Measurements from ENCODE around the gene ADAM10. TPM values are rescaled to one million over a fixed set of nuclear protein-coding genes. Genes with fewer than 3 reads are reported as not detected.

ADAM10 gene
- total RNA-seq, 2 experiments from 2014 or later: 133 to 135 TPM

GRCh38 chr15:58584789-58585461 lies 164.6 kb downstream of the ADAM10 start:
- ChIA-PET CTCF (interaction anchor here (1.0 to 2.5 kb wide), 5 partner anchors 10 to 357 kb away, joined by 3 to 12 read pairs (median 4); no protein-coding TSS in a partner anchor), POLR2A (interaction anchor here (0.9 kb wide), 1 partner anchor 14 kb away, joined by 3 read pairs; no protein-coding TSS in a partner anchor)
- peaks cover 15% of the 10 kb centered on the region for H3K4me1 Mint-ChIP-seq (ENCODE audit: low read depth)
- peaks cover 4% of the 10 kb centered on the region for H3K36me3 Mint-ChIP-seq (ENCODE audit: low read depth)
- H3K27me3 Mint-ChIP-seq (ENCODE audit: low read depth): peaks cover 4% of the 10 kb centered on the region
- peak overlapping the region; percentile 53 for H3K27ac Mint-ChIP-seq
- peaks cover 19% of the 10 kb centered on the region for H3K9me3 Mint-ChIP-seq (ENCODE audit: insufficient read depth)
- no peak overlapping the region for H3K4me3 Mint-ChIP-seq
- ATAC-seq (no peak), DNase-seq (no peak)

DNA sequence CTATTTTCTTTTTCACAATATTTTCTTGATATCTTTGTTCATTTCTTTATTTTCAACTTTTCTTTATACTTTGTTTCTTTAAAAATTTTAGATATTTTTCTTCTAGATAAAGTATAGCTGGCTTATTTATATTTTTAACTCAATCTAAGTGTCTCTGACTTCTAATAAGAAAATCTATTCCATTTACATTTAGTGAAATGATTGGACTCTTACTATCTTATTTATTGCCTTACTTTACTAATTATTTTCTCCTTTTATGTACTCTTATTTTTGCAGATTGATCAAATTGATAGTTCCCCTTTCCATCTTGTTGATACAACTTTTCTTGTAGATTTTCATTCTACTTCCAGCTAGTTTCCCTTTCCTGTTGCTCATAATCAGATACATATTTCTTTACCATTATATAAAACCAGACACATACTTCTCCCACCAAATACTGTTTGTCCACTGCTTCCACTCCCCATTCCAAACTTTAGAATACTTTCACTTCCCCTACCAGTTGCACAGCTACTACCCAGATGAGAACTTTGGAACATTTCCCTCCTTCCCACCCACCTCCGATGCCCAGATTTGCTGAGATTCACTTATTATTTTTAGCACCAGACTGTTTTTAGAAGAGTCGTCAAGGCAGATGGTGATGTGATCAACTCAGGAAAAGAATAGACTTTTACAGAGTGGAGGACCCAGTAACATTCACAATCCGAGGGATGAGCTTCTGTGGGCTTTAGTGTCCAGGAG lies 166.2 kb downstream of the ADAM10 start:
- H3K27ac Mint-ChIP-seq: no peak overlapping the region
- no peak for DNase-seq
- ChIA-PET POLR2A (interaction anchor here (1.6 kb wide), 1 partner anchor 10 kb away, joined by 4 read pairs; no protein-coding TSS in a partner anchor), CTCF (interaction anchor here (1.4 to 2.1 kb wide), 2 partner anchors 14 to 314 kb away, joined by 3 to 7 read pairs; no protein-coding TSS in a partner anchor)
- peaks cover 15% of the 10 kb centered on the region for H3K4me1 Mint-ChIP-seq (ENCODE audit: low read depth)
- peaks cover 4% of the 10 kb centered on the region for H3K27me3 Mint-ChIP-seq (ENCODE audit: low read depth)
- ATAC-seq: no peak
- no peak overlapping the region for H3K4me3 Mint-ChIP-seq
- H3K9me3 Mint-ChIP-seq (ENCODE audit: insufficient read depth): peaks cover 19% of the 10 kb centered on the region
- H3K36me3 Mint-ChIP-seq (ENCODE audit: low read depth): peaks cover 4% of the 10 kb centered on the region

DNA sequence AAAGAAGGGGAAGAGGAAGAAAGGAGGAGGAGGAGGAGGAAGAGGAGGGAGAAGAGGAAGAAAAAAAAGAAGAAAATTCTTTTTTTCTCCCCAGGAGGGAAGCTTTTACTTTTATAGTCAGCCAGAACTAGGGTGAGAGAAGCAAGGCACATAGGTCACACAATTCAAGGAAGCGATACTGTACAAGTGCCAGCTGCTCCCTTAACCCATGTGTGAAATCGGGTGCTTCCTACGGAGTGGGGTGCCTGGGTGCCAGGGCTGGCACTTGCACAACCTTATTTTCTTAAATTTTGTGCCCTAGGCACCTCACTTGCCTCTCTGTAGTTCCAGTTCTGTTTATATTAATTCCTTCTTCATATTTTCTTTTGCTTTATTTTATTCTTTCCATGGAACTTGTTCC lies 167.3 kb downstream of the ADAM10 start:
- ATAC-seq (no peak), DNase-seq (no peak)
- peaks cover 19% of the 10 kb centered on the region for H3K9me3 Mint-ChIP-seq (ENCODE audit: insufficient read depth)
- H3K4me1 Mint-ChIP-seq (ENCODE audit: low read depth): peaks cover 15% of the 10 kb centered on the region
- H3K4me3 Mint-ChIP-seq: no peak overlapping the region
- ChIA-PET POLR2A (interaction anchor here (1.6 kb wide), 1 partner anchor 9 kb away, joined by 4 read pairs; no protein-coding TSS in a partner anchor), CTCF (no interaction called here)
- no peak overlapping the region for H3K27ac Mint-ChIP-seq
- H3K36me3 Mint-ChIP-seq (ENCODE audit: low read depth): peaks cover 4% of the 10 kb centered on the region
- H3K27me3 Mint-ChIP-seq (ENCODE audit: low read depth): peaks cover 4% of the 10 kb centered on the region

DNA sequence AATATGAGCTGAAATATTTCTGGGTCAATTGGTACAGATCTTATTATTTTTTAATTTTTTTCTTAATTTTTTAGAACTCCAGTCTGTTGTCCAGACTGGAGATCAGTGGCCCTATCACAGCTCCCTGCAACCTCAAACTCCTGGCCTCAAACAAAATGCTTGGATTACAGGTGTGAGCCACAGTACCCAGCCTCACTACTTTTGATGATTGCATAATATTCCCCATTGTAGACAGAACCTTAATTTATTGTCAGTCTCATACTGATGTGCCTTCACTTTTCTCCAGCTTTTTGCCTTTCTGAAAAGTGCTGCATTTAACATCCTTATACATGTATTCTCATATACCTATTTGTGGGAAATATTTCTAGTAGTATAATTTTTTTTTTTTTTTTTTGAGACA lies 172.8 kb downstream of the ADAM10 start:
- POLR2A ChIA-PET: no interaction called here
- no peak overlapping the region for H3K4me3 Mint-ChIP-seq
- H3K36me3 Mint-ChIP-seq (ENCODE audit: low read depth): no peaks in the 10 kb centered on the region
- no peak for ATAC-seq
- H3K27ac Mint-ChIP-seq: no peak overlapping the region
- no peaks in the 10 kb centered on the region for H3K27me3 Mint-ChIP-seq (ENCODE audit: low read depth)
- peaks cover under 1% of the 10 kb centered on the region for H3K9me3 Mint-ChIP-seq (ENCODE audit: insufficient read depth)
- H3K4me1 Mint-ChIP-seq (ENCODE audit: low read depth): peaks cover 4% of the 10 kb centered on the region
- CTCF ChIA-PET: interaction anchor here (2.6 kb wide), 1 partner anchor 8 kb away, joined by 12 read pairs; no protein-coding TSS in a partner anchor
- no peak for DNase-seq

- H3K36me3 Mint-ChIP-seq (ENCODE audit: low read depth): no peaks in the 10 kb centered on the region
- H3K4me3 Mint-ChIP-seq: no peak overlapping the region
- POLR2A ChIA-PET: interaction anchor here (0.6 kb wide), 1 partner anchor 18 kb away, joined by 3 read pairs; no protein-coding TSS in a partner anchor
- CTCF ChIA-PET: interaction anchor here (0.7 to 2.6 kb wide), 3 partner anchors 10 to 347 kb away, joined by 3 to 12 read pairs (median 3); no protein-coding TSS in a partner anchor
- H3K4me1 Mint-ChIP-seq (ENCODE audit: low read depth): peaks cover 4% of the 10 kb centered on the region
- H3K27ac Mint-ChIP-seq: no peak overlapping the region
- no peaks in the 10 kb centered on the region for H3K27me3 Mint-ChIP-seq (ENCODE audit: low read depth)
- ATAC-seq: no peak
- H3K9me3 Mint-ChIP-seq (ENCODE audit: insufficient read depth): no peaks in the 10 kb centered on the region
- no peak for DNase-seq
These were observed 174.3 kb downstream of the ADAM10 start for GRCh38 chr15:58575045-58575786.

DNA sequence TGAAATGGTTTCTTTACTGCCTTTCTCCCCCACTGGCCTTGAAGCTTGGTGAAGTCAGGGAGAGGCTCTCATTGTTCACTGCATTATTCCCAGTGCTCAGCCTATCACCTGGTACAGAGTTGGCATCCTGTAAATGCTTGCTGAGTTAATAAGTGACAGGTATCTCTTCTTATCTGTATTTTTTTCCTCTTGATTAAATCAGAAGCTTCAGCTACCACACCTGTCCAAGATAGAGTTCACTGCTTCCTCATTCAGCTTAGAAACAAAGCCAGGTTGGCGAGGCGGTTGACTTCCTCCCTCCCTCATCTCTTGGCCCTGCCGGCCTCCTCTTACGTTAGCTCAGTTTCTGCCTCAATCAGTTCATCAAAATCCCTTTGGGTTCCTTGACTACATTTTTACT lies 174.9 kb downstream of the ADAM10 start:
- H3K27me3 Mint-ChIP-seq (ENCODE audit: low read depth): no peaks in the 10 kb centered on the region
- H3K36me3 Mint-ChIP-seq (ENCODE audit: low read depth): no peaks in the 10 kb centered on the region
- CTCF ChIA-PET: interaction anchor here (0.7 to 2.6 kb wide), 4 partner anchors 10 to 347 kb away, joined by 3 to 12 read pairs (median 3); no protein-coding TSS in a partner anchor
- peaks cover 4% of the 10 kb centered on the region for H3K4me1 Mint-ChIP-seq (ENCODE audit: low read depth)
- no peaks in the 10 kb centered on the region for H3K9me3 Mint-ChIP-seq (ENCODE audit: insufficient read depth)
- no peak for ATAC-seq
- no peak for DNase-seq
- H3K27ac Mint-ChIP-seq: peak overlapping the region; percentile 32
- no peak overlapping the region for H3K4me3 Mint-ChIP-seq
- POLR2A ChIA-PET: no interaction called here

- H3K4me3 Mint-ChIP-seq: no peak overlapping the region
- ChIA-PET CTCF (interaction anchor here (1.0 kb wide), 1 partner anchor 10 kb away, joined by 3 read pairs; no protein-coding TSS in a partner anchor), POLR2A (interaction anchor here (1.1 kb wide), 1 partner anchor 9 kb away, joined by 4 read pairs; no protein-coding TSS in a partner anchor)
- no peaks in the 10 kb centered on the region for H3K36me3 Mint-ChIP-seq (ENCODE audit: low read depth)
- peaks cover 8% of the 10 kb centered on the region for H3K4me1 Mint-ChIP-seq (ENCODE audit: low read depth)
- no peaks in the 10 kb centered on the region for H3K27me3 Mint-ChIP-seq (ENCODE audit: low read depth)
- no peaks in the 10 kb centered on the region for H3K9me3 Mint-ChIP-seq (ENCODE audit: insufficient read depth)
- DNase-seq: no peak
- H3K27ac Mint-ChIP-seq: no peak overlapping the region
- ATAC-seq: no peak
These were observed 176.2 kb downstream of the ADAM10 start for GRCh38 chr15:58573270-58573669.

DNA sequence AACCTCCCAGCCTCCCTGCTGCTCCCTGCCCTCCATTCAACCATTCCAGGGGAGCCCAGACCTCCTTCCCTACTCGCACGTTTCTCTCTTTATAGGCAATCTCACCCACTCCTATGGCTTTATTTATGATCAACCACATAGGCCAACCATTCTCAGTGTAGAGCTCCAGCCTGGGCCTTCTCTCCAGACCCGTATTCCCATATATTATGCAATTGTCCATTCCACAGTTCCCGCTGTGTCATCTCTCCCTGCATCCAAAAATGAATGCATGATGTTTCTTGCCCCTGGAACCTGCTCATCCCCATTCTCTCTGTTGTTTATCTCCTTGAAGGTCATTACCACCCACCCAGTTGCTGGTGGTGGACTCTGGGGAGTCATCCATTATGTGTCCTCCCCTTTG lies 177.0 kb downstream of the ADAM10 start:
- ATAC-seq: no peak
- POLR2A ChIA-PET: no interaction called here

GRCh38 chr15:58571491-58571890 lies 178.0 kb downstream of the ADAM10 start:
- Mint-ChIP-seq H3K27ac (no peak overlapping the region), H3K4me3 (no peak overlapping the region), H3K36me3 (ENCODE audit: low read depth) (no peaks in the 10 kb centered on the region), H3K27me3 (ENCODE audit: low read depth) (no peaks in the 10 kb centered on the region), H3K9me3 (ENCODE audit: insufficient read depth) (no peaks in the 10 kb centered on the region), H3K4me1 (ENCODE audit: low read depth) (peaks cover 13% of the 10 kb centered on the region)
- DNase-seq (no peak), ATAC-seq (no peak)
- ChIA-PET POLR2A (no interaction called here), CTCF (no interaction called here)

More for the DNA sequence above, 177.0 kb downstream of the ADAM10 start:
- Mint-ChIP-seq H3K4me3 (no peak overlapping the region), H3K27ac (no peak overlapping the region), H3K36me3 (ENCODE audit: low read depth) (no peaks in the 10 kb centered on the region), H3K27me3 (ENCODE audit: low read depth) (no peaks in the 10 kb centered on the region), H3K4me1 (ENCODE audit: low read depth) (peaks cover 13% of the 10 kb centered on the region), H3K9me3 (ENCODE audit: insufficient read depth) (no peaks in the 10 kb centered on the region)
- no peak for DNase-seq
- CTCF ChIA-PET: no interaction called here

- no peak for ATAC-seq
- no peaks in the 10 kb centered on the region for H3K36me3 Mint-ChIP-seq (ENCODE audit: low read depth)
- DNase-seq: peak; percentile 5
- CTCF ChIA-PET: interaction anchor here (1.2 to 2.2 kb wide), 4 partner anchors 10 to 113 kb away, joined by 3 to 9 read pairs (median 6); no protein-coding TSS in a partner anchor
- no peak overlapping the region for H3K4me3 Mint-ChIP-seq
- no peaks in the 10 kb centered on the region for H3K9me3 Mint-ChIP-seq (ENCODE audit: insufficient read depth)
- H3K27me3 Mint-ChIP-seq (ENCODE audit: low read depth): no peaks in the 10 kb centered on the region
- H3K27ac Mint-ChIP-seq: no peak overlapping the region
- POLR2A ChIA-PET: interaction anchor here (0.6 kb wide), 1 partner anchor 1907 kb away, joined by 3 read pairs; no protein-coding TSS in a partner anchor
- peaks cover 10% of the 10 kb centered on the region for H3K4me1 Mint-ChIP-seq (ENCODE audit: low read depth)
These were observed 180.1 kb downstream of the ADAM10 start for GRCh38 chr15:58569455-58569854.

DNA sequence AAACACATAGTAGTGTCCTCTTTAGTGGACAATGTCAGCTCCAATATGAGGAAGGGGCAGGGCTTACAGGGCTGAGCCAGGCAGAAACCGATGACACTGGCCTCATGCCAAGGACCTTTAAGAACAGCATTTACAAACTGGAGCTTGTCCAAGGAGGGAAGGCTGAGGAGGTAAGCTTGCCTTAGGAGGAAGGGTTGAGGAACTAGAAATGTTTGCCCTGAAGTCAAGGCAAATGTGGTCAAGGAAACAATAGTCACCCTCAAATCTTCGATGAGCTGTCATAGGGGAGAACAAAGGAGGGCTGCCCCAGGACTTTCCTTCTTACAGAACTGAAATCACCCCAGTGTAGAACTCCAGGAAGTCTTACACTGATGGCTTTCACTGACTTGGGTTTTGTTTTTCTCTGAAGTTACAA lies 181.3 kb downstream of the ADAM10 start:
- H3K36me3 Mint-ChIP-seq (ENCODE audit: low read depth): no peaks in the 10 kb centered on the region
- peak overlapping the region; percentile 58 for H3K27ac Mint-ChIP-seq
- ChIA-PET POLR2A (no interaction called here), CTCF (interaction anchor here (1.0 to 1.7 kb wide), 5 partner anchors 9 to 340 kb away, joined by 3 to 9 read pairs (median 3); no protein-coding TSS in a partner anchor)
- H3K4me1 Mint-ChIP-seq (ENCODE audit: low read depth): peaks cover 10% of the 10 kb centered on the region
- H3K9me3 Mint-ChIP-seq (ENCODE audit: insufficient read depth): no peaks in the 10 kb centered on the region
- DNase-seq (peak; percentile 19), ATAC-seq (peak; percentile 44)
- no peaks in the 10 kb centered on the region for H3K27me3 Mint-ChIP-seq (ENCODE audit: low read depth)
- no peak overlapping the region for H3K4me3 Mint-ChIP-seq

Data from activated CD8-positive, alpha-beta T cell treated with anti-CD3 and anti-CD28 coated beads, Interleukin-2, amount 10 ng/mL, durations not matched to agents 7 days and 5 days (primary cell).